Endothelial cell of umbilical vein (primary cell): ENCODE results near the gene CTSZ. TPM values are rescaled to one million over a fixed set of nuclear protein-coding genes. Genes with fewer than 3 reads are reported as not detected.

Source experiments
- BruUV-seq: library from RNA; stranded (reverse); fragments of 400-500 nt; replicated peaks from 2 replicates; lab custom pipeline; 2021; lab: Mats Ljungman, UMichigan
- CTCF ChIA-PET: fragments of 300-600, 350-600 bp; sonication (Branson Sonifier 250); formaldehyde crosslinking; loops from one replicate; lab custom pipeline; 2021; ENCODE audit warnings: antibody characterized with exemption, inconsistent platforms; lab: Charles Lee
- POLR2A ChIA-PET: fragments of 300-600, 350-600 bp; sonication (Branson Sonifier 250); formaldehyde crosslinking; loops from one replicate; lab custom pipeline; 2021; ENCODE audit warnings: antibody characterized with exemption, inconsistent platforms; lab: Charles Lee
- DNase-seq: peaks from one replicate; pipeline ENCODE4 v3.0.0-alpha.2; 2011; ENCODE audit warnings: low read depth, low spot score
- FAIRE-seq: peaks from 2 replicates; lab custom pipeline; 2011; peaks lifted over from hg19 to GRCh38; lab: Jason Lieb, UNC
- H2AFZ ChIP-seq: 2 replicates; pipeline ENCODE4 v1.6.0; 2012; ENCODE audit warnings: low read depth, low read length, control low read depth, inconsistent platforms
- H3K27ac ChIP-seq: 2 replicates; pipeline ENCODE4 v1.5.1; 2011; ENCODE audit warnings: low read depth, mild to moderate bottlenecking, control low read depth, low read length, moderate library complexity; ENCODE audit not compliant: insufficient read depth
- H3K27me3 ChIP-seq, 2 experiments: 2 replicates each; pipeline versions ENCODE4 v1.6.0 to v1.6.1; 2011; ENCODE audit warnings: low read length in 2 of 2, mixed read lengths in 1 of 2; ENCODE audit not compliant: control insufficient read depth in 2 of 2, insufficient read depth in 2 of 2
- H3K36me3 ChIP-seq, 2 experiments: 2 replicates in 1 of 2; 3 replicates in 1 of 2; pipeline ENCODE4 v1.5.1; 2011; ENCODE audit warnings: low read length in 2 of 2, mild to moderate bottlenecking in 1 of 2, moderate library complexity in 1 of 2; ENCODE audit not compliant: control insufficient read depth in 2 of 2, insufficient read depth in 2 of 2; ENCODE audit errors: extremely low read depth in 1 of 2
- H3K4me1 ChIP-seq: 3 replicates; pipeline ENCODE4 v1.5.1; 2011; ENCODE audit warnings: mild to moderate bottlenecking, low read length; ENCODE audit not compliant: control insufficient read depth, insufficient read depth; ENCODE audit errors: extremely low read depth
- H3K4me2 ChIP-seq: 2 replicates; pipeline ENCODE4 v1.6.1; 2011; ENCODE audit warnings: low read length, control low read depth, mixed read lengths; ENCODE audit not compliant: insufficient read depth
- H3K4me3 ChIP-seq, 3 experiments: fragments of 200-600 bp in 1 of 3; sonication (generic), shearing (Covaris generic) in 1 of 3; replicated peaks in 1 of 3; 2 replicates each; pipeline ENCODE4 v1.5.1; 2011 to 2016; ENCODE audit warnings: control low read depth in 3 of 3, low read length in 3 of 3, mild to moderate bottlenecking in 2 of 3, inconsistent platforms in 1 of 3, low read depth in 1 of 3, moderate library complexity in 1 of 3; ENCODE audit not compliant: insufficient read depth in 1 of 3
- H3K79me2 ChIP-seq: 2 replicates; pipeline ENCODE4 v1.6.0; 2012; ENCODE audit warnings: low read length, inconsistent platforms; ENCODE audit not compliant: control insufficient read depth, insufficient read depth
- H3K9ac ChIP-seq: replicated peaks from 2 replicates; pipeline ENCODE3; 2011; ENCODE audit warnings: low read length, control low read depth; ENCODE audit not compliant: insufficient read depth; ENCODE audit errors: extremely low read depth
- H3K9me1 ChIP-seq: replicated peaks from 3 replicates; pipeline ENCODE4 v1.6.0; 2011; ENCODE audit warnings: mild to moderate bottlenecking, low read length; ENCODE audit not compliant: control insufficient read depth, insufficient read depth; ENCODE audit errors: extremely low read depth
- H3K9me3 ChIP-seq: replicated peaks from 2 replicates; pipeline ENCODE4 v1.5.1; 2012; ENCODE audit warnings: low read length, inconsistent platforms; ENCODE audit not compliant: control insufficient read depth, insufficient read depth
- H4K20me1 ChIP-seq: replicated peaks from 2 replicates; pipeline ENCODE3; 2011; ENCODE audit warnings: mild to moderate bottlenecking, low read length; ENCODE audit not compliant: control insufficient read depth, insufficient read depth; ENCODE audit errors: extremely low read depth
- EZH2 ChIP-seq: IDR thresholded peaks from 2 replicates; pipeline ENCODE4 v1.6.1; 2012; ENCODE audit warnings: borderline replicate concordance, low read depth, mild to moderate bottlenecking, moderate library complexity, low read length, inconsistent platforms; ENCODE audit not compliant: severe bottlenecking
- FOS ChIP-seq: IDR thresholded peaks from 2 replicates; pipeline ENCODE4 v1.6.1; 2011; ENCODE audit warnings: mild to moderate bottlenecking, low read length, moderate library complexity, borderline replicate concordance; ENCODE audit not compliant: insufficient read depth
- GATA2 ChIP-seq: IDR thresholded peaks from 2 replicates; pipeline ENCODE4 v1.7.0; 2011; ENCODE audit warnings: low read depth, mild to moderate bottlenecking, moderate library complexity, mixed read lengths, low read length; ENCODE audit not compliant: insufficient read length, insufficient read depth
- JUN ChIP-seq: IDR thresholded peaks from 2 replicates; pipeline ENCODE4 v1.6.1; 2011; ENCODE audit warnings: borderline replicate concordance, low read depth; ENCODE audit not compliant: insufficient read length, insufficient read depth
- MYC ChIP-seq: IDR thresholded peaks from one replicate; pipeline ENCODE4 v1.6.1; 2011; ENCODE audit warnings: mild to moderate bottlenecking, low read depth, low read length
- POLR2A ChIP-seq: IDR thresholded peaks from 2 replicates; pipeline ENCODE4 v1.6.1; 2012; ENCODE audit warnings: low read depth, mild to moderate bottlenecking, control low read depth, low read length
- POLR2AphosphoS5 ChIP-seq: IDR thresholded peaks from 2 replicates; pipeline ENCODE4 v1.6.1; 2012; ENCODE audit warnings: low read depth, mild to moderate bottlenecking, control low read depth, low read length, moderate library complexity; ENCODE audit not compliant: insufficient read depth
- dilution Hi-C: fragments of 300-500 bp; cut with MboI; formaldehyde crosslinking; loops from one replicate; pipeline ENCODE4 v1.15.0; 2019; ENCODE audit warnings: low sequenced_read_pairs; ENCODE audit not compliant: extremely low pct_ligation_motif_present
- intact Hi-C: fragments of 100-400 bp; cut with micrococcal nuclease; formaldehyde crosslinking; loops from one replicate; pipeline ENCODE4 v1.10.0; 2022
- polyA plus RNA-seq, 4 experiments: library from polyadenylated mRNA; depleted of rRNA in 3 of 4; stranded (reverse) in 3 of 4; unstranded in 1 of 4; fragments of >200 nt; gene quantifications; 2 replicates each; pipeline versions ENCODE4 v1.2.1 to v1.2.3, GENCODE V29; 2011 to 2012; ENCODE audit warnings: missing spikeins in 1 of 4
- total RNA-seq: library from RNA; stranded (reverse); gene quantifications from 2 replicates; pipeline ENCODE4 v1.2.3, GENCODE V29; 2021
- TF ChIP-seq, protein P1 (sequence below), 2 donors: IDR thresholded peaks; 1 replicate in 1 of 2; 2 replicates in 1 of 2; pipeline ENCODE4 v1.5.1; 2011; ENCODE audit warnings: low read length in 2 of 2, mild to moderate bottlenecking in 2 of 2, moderate library complexity in 2 of 2, control low read depth in 1 of 2, inconsistent platforms in 1 of 2, low read depth in 1 of 2; ENCODE audit not compliant: insufficient read depth in 1 of 2; ENCODE audit errors: extremely low read depth in 1 of 2
- TF ChIP-seq, protein P2 (sequence below): IDR thresholded peaks from 2 replicates; pipeline ENCODE4 v1.6.1; 2011; ENCODE audit not compliant: insufficient read depth, insufficient read length

Gene CTSZ
- total and polyA plus RNA-seq, 2 donors (not counting 3 experiments of a cell fraction or from before 2014, with no cell fraction given) = 304 to 387 TPM

DNA sequence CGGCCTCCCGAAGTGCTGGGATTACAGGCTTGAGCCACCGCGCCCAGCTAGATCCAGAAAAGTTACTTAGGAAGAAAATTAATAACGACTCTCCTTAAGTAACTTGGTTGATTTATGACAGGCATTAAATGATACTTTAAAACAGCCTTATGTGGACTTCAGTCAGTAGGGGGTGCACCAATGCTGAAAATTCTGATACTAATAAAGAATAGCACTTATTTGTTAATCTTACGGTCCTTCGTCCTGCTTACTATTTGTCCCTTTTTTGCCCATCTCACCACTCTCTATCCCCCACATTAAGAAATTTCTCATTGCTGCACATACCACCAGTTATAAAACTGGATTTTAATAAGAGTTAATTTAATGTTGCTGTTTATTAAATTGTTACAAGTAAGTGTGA is 48.2 kb upstream of the CTSZ start:
- no peaks in the 10 kb centered on the region for H3K9me1 ChIP-seq
- DNase-seq (peak; percentile 51), FAIRE-seq (no peak)
- H3K9me3 ChIP-seq = no peaks in the 10 kb centered on the region
- CTCF ChIA-PET = interaction anchor here (0.7 to 2.0 kb wide), 3 partner anchors 12 to 33 kb away, joined by 3 to 7 read pairs (median 4); no protein-coding TSS in a partner anchor
- TF ChIP-seq MYC = no peak
- TF ChIP-seq, protein P1, sequence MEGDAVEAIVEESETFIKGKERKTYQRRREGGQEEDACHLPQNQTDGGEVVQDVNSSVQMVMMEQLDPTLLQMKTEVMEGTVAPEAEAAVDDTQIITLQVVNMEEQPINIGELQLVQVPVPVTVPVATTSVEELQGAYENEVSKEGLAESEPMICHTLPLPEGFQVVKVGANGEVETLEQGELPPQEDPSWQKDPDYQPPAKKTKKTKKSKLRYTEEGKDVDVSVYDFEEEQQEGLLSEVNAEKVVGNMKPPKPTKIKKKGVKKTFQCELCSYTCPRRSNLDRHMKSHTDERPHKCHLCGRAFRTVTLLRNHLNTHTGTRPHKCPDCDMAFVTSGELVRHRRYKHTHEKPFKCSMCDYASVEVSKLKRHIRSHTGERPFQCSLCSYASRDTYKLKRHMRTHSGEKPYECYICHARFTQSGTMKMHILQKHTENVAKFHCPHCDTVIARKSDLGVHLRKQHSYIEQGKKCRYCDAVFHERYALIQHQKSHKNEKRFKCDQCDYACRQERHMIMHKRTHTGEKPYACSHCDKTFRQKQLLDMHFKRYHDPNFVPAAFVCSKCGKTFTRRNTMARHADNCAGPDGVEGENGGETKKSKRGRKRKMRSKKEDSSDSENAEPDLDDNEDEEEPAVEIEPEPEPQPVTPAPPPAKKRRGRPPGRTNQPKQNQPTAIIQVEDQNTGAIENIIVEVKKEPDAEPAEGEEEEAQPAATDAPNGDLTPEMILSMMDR (IDR thresholded peaks at IDR 0.05; ENCODE audit: extremely low read depth in 1 of 2, insufficient read depth in 1 of 2, low read depth in 1 of 2, low read length in 2 of 2) = peak in 1 of 2 donors; percentile 24
- dilution Hi-C loops (no loop called here), intact Hi-C loops (loop anchor here (1.0 to 10.0 kb wide), 2 partner anchors 167 to 439 kb away; no protein-coding TSS in a partner anchor)
- no peak overlapping the region for H3K9ac ChIP-seq
- peaks cover 15 to 30% of the 10 kb centered on the region in 2 experiments for H3K27me3 ChIP-seq
- no peaks in the 10 kb centered on the region for H3K79me2 ChIP-seq
- H3K36me3 ChIP-seq = no peaks in the 10 kb centered on the region
- no peak overlapping the region for H2AFZ ChIP-seq
- POLR2A ChIA-PET = no interaction called here
- H3K4me1 ChIP-seq = no peaks in the 10 kb centered on the region
- H3K4me2 ChIP-seq = no peak overlapping the region
- no TSS peak for BruUV-seq
- no peak overlapping the region for H3K4me3 ChIP-seq
- no peak overlapping the region for H3K27ac ChIP-seq
- H4K20me1 ChIP-seq = no peaks in the 10 kb centered on the region

DNA sequence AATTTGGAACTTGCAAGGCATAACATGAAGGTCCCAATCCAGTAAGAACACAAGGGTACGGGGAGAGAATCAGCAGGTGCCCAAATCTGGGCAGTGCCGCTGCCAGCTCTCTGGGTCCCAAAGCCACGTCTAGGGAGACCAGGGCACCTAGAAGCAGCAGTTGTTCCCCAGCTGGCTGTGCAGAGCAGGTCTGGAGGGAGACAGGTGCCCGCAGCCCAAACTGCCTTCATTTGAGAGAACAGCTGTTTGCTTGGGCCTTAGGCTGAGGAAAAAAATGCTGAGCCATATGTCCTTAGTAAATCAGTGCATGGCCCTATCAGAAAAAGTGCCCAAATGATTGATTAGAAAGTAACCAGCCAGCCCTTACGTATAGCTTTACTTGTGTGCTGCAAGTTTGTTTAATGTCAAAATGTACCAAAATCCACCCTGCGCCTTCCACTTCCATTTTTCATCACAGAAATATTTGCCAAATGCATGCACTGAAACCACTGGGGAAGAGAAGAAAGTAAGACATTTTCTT is 44.7 kb upstream of the CTSZ start:
- no peak for FAIRE-seq
- CTCF ChIA-PET = interaction anchor here (1.1 to 1.3 kb wide), 2 partner anchors 19 to 36 kb away, joined by 3 to 4 read pairs; partner anchors contain the start of gene ATP5F1E

More for the DNA sequence above, 44.7 kb upstream of the CTSZ start:
- Histone ChIP-seq H4K20me1 (no peaks in the 10 kb centered on the region), H3K79me2 (no peaks in the 10 kb centered on the region), H3K4me1 (no peaks in the 10 kb centered on the region), H3K4me3 (no peak overlapping the region), H3K9ac (no peak overlapping the region), H3K27ac (no peak overlapping the region), H3K27me3 (peaks cover 21 to 43% of the 10 kb centered on the region in 2 experiments), H3K9me3 (no peaks in the 10 kb centered on the region), H3K4me2 (no peak overlapping the region), H3K36me3 (no peaks in the 10 kb centered on the region), H2AFZ (no peak overlapping the region), H3K9me1 (no peaks in the 10 kb centered on the region)
- DNase-seq = no peak
- BruUV-seq = no TSS peak
- dilution Hi-C loops = no loop called here
- no peak for TF ChIP-seq JUN
- TF ChIP-seq, protein P2, sequence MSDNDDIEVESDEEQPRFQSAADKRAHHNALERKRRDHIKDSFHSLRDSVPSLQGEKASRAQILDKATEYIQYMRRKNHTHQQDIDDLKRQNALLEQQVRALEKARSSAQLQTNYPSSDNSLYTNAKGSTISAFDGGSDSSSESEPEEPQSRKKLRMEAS = no peak
- no peak for TF ChIP-seq GATA2
- no peak for TF ChIP-seq EZH2
- TF ChIP-seq POLR2A = no peak
- no peak for TF ChIP-seq MYC
- TF ChIP-seq POLR2AphosphoS5 = no peak
- TF ChIP-seq, protein P1 (IDR thresholded peaks at IDR 0.05; ENCODE audit: extremely low read depth in 1 of 2, insufficient read depth in 1 of 2, low read depth in 1 of 2, low read length in 2 of 2) = no peak
- TF ChIP-seq FOS = no peak
- POLR2A ChIA-PET = no interaction called here
- intact Hi-C loops = loop anchor here (10.0 kb wide), 1 partner anchor 443 kb away; no protein-coding TSS in a partner anchor
